Panc1 (cell line): Measurements from ENCODE around the gene RFC5.

Source experiments
- POLR2AphosphoS5 ChIP-seq: IDR thresholded peaks from 2 replicates; pipeline ENCODE4 v1.6.1; 2012; ENCODE audit warnings: mild to moderate bottlenecking, low read depth, low read length, moderate library complexity
- SIN3A ChIP-seq: IDR thresholded peaks from 2 replicates; pipeline ENCODE4 v1.6.1; 2012; ENCODE audit warnings: low read depth, mild to moderate bottlenecking, low read length, moderate library complexity, borderline replicate concordance; ENCODE audit not compliant: insufficient read depth
- TF ChIP-seq, protein P1 (sequence below): fragments of 450-650 bp; IDR thresholded peaks from 2 replicates; pipeline ENCODE4 v1.5.1; 2017; ENCODE audit warnings: mild to moderate bottlenecking

DNA sequence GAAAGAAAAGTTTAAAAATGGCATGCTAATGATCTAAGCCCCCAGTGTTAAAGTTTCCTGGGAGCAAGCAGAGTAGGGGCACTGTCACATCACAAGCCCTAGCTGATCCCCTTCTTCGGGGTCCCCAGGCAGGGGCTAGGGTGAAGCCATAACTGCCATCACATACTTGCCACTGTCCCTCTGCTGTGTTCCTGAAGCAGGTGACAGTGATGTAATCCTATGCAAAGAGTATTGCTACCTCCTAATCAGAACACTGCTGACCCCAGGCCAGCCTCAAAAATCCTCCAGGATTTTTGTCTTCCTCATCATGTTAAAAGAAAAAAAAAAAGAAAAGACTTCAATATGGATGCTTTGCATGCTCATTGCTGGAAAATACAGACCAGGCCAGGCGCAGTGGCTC lies 1.2 kb upstream of the RFC5 start:
- TF ChIP-seq POLR2AphosphoS5 (no peak), SIN3A (no peak)
- TF ChIP-seq, protein P1, sequence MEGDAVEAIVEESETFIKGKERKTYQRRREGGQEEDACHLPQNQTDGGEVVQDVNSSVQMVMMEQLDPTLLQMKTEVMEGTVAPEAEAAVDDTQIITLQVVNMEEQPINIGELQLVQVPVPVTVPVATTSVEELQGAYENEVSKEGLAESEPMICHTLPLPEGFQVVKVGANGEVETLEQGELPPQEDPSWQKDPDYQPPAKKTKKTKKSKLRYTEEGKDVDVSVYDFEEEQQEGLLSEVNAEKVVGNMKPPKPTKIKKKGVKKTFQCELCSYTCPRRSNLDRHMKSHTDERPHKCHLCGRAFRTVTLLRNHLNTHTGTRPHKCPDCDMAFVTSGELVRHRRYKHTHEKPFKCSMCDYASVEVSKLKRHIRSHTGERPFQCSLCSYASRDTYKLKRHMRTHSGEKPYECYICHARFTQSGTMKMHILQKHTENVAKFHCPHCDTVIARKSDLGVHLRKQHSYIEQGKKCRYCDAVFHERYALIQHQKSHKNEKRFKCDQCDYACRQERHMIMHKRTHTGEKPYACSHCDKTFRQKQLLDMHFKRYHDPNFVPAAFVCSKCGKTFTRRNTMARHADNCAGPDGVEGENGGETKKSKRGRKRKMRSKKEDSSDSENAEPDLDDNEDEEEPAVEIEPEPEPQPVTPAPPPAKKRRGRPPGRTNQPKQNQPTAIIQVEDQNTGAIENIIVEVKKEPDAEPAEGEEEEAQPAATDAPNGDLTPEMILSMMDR = no peak
